Neural cell (in vitro differentiated cells): Measurements from ENCODE around the gene UACA. TPM values are rescaled to one million over a fixed set of nuclear protein-coding genes. Genes with fewer than 3 reads are reported as not detected.

Source experiments
- H2AFZ ChIP-seq: fragments of 200-600, 300-800 bp; sonication (generic), shearing (Covaris generic); 2 replicates; pipeline ENCODE4 v1.6.0; 2014; ENCODE audit warnings: low read depth, mild to moderate bottlenecking, antibody characterized with exemption, low read length, moderate library complexity
- H3F3A ChIP-seq: fragments of 200-600 bp; shearing (Covaris generic); 2 replicates; pipeline ENCODE4 v1.6.1; 2016; ENCODE audit warnings: mild to moderate bottlenecking, moderate library complexity, mixed read lengths, antibody characterized with exemption, low read length; ENCODE audit not compliant: insufficient read depth, poor library complexity, severe bottlenecking
- H3K27ac ChIP-seq: fragments of 200-600, 300-800 bp; sonication (generic), shearing (Covaris generic); 2 replicates; pipeline ENCODE4 v1.5.1; 2014; ENCODE audit warnings: mild to moderate bottlenecking, low read length, moderate library complexity
- H3K27me3 ChIP-seq: fragments of 300-800, 200-600 bp; sonication (generic), shearing (Covaris generic); 2 replicates; pipeline ENCODE4 v1.6.0; 2014; ENCODE audit warnings: mild to moderate bottlenecking, low read depth, low read length, moderate library complexity; ENCODE audit not compliant: insufficient read depth
- H3K36me3 ChIP-seq: fragments of 300-800, 200-600 bp; sonication (generic), shearing (Covaris generic); 2 replicates; pipeline ENCODE4 v1.5.1; 2014; ENCODE audit warnings: mild to moderate bottlenecking, antibody characterized with exemption, low read length, moderate library complexity; ENCODE audit not compliant: insufficient read depth
- H3K4me2 ChIP-seq: fragments of 300-800, 200-600 bp; sonication (generic), shearing (Covaris generic); 2 replicates; pipeline ENCODE4 v1.6.0; 2014; ENCODE audit warnings: mild to moderate bottlenecking, low read length
- H3K4me3 ChIP-seq: fragments of 300-800, 200-600 bp; sonication (generic), shearing (Covaris generic); 2 replicates; pipeline ENCODE4 v1.5.1; 2014; ENCODE audit warnings: mild to moderate bottlenecking, low read length, moderate library complexity
- H3K79me2 ChIP-seq: fragments of 200-600 bp; shearing (Covaris generic); replicated peaks from 2 replicates; pipeline ENCODE4 v1.6.0; 2014; ENCODE audit warnings: mild to moderate bottlenecking, low read length, moderate library complexity; ENCODE audit not compliant: insufficient read depth
- H3K9ac ChIP-seq: fragments of 300-800, 200-600 bp; sonication (generic), shearing (Covaris generic); 2 replicates; pipeline ENCODE4 v1.6.1; 2016; ENCODE audit warnings: mild to moderate bottlenecking, low read length, mixed read lengths
- H3K9me2 ChIP-seq: fragments of 200-600 bp; shearing (Covaris generic); 2 replicates; pipeline ENCODE4 v1.6.1; 2016; ENCODE audit warnings: mild to moderate bottlenecking, low read length, mixed read lengths; ENCODE audit not compliant: insufficient read depth
- H3K9me3 ChIP-seq: fragments of 200-600, 300-800 bp; sonication (generic), shearing (Covaris generic); 2 replicates; pipeline ENCODE4 v1.6.1; 2016; ENCODE audit warnings: mild to moderate bottlenecking, mixed run types, low read length, moderate library complexity, mixed read lengths
- H4K20me1 ChIP-seq: fragments of 200-600 bp; shearing (Covaris generic); 2 replicates; pipeline ENCODE4 v1.6.1; 2016; ENCODE audit warnings: mild to moderate bottlenecking, mixed run types; ENCODE audit not compliant: insufficient read depth
- CTCF ChIP-seq: fragments of 450-650 bp; IDR thresholded peaks from 2 replicates; pipeline ENCODE4 v1.5.1; 2014; ENCODE audit warnings: antibody characterized with exemption, mild to moderate bottlenecking, moderate library complexity; ENCODE audit not compliant: poor library complexity, severe bottlenecking
- EP300 ChIP-seq: fragments of 450-650 bp; conservative IDR thresholded peaks from 2 replicates; pipeline ENCODE4 v1.6.1; 2014; ENCODE audit warnings: antibody characterized with exemption, mild to moderate bottlenecking, moderate library complexity; ENCODE audit not compliant: poor library complexity, severe bottlenecking
- EZH2 ChIP-seq: fragments of 200-600, 300-800 bp; shearing (Covaris generic), sonication (generic); IDR thresholded peaks from 2 replicates; pipeline ENCODE4 v1.6.1; 2014; ENCODE audit warnings: antibody characterized with exemption, low read length, borderline replicate concordance, mild to moderate bottlenecking; ENCODE audit not compliant: insufficient read depth, poor library complexity, severe bottlenecking
- MXI1 ChIP-seq: fragments of 450-650 bp; conservative IDR thresholded peaks from 2 replicates; pipeline ENCODE4 v1.6.1; 2014; ENCODE audit warnings: antibody characterized with exemption, mild to moderate bottlenecking; ENCODE audit not compliant: poor library complexity, severe bottlenecking
- POLR2AphosphoS5 ChIP-seq: IDR thresholded peaks from 2 replicates; pipeline ENCODE4 v1.6.1; 2012
- RAD21 ChIP-seq: fragments of 450-650 bp; conservative IDR thresholded peaks from 2 replicates; pipeline ENCODE4 v1.6.1; 2014; ENCODE audit warnings: antibody characterized with exemption, mild to moderate bottlenecking, moderate library complexity
- REST ChIP-seq: IDR thresholded peaks from 2 replicates; pipeline ENCODE4 v1.6.1; 2012; ENCODE audit warnings: borderline replicate concordance
- SMC3 ChIP-seq: fragments of 450-650 bp; conservative IDR thresholded peaks from 2 replicates; pipeline ENCODE4 v1.6.1; 2014; ENCODE audit warnings: antibody characterized with exemption, mild to moderate bottlenecking, moderate library complexity; ENCODE audit not compliant: poor library complexity
- TAF1 ChIP-seq: IDR thresholded peaks from 2 replicates; pipeline ENCODE4 v1.6.1; 2012; ENCODE audit warnings: low read depth
- polyA plus RNA-seq: library from polyadenylated mRNA; depleted of rRNA; stranded (reverse); fragments of >200 nt; gene quantifications from 2 replicates; pipeline ENCODE4 v1.2.3, GENCODE V29; 2014

UACA gene
- polyA plus RNA-seq, 1 donor from 2014 or later: 0.10 TPM

- Histone ChIP-seq H3K79me2 (no peaks in the 10 kb centered on the region), H3K27me3 (no peaks in the 10 kb centered on the region), H3K9me2 (no peaks in the 10 kb centered on the region), H3K4me3 (no peak overlapping the region), H3K27ac (no peak overlapping the region), H2AFZ (no peak overlapping the region), H3K4me2 (no peak overlapping the region), H3K9ac (no peak overlapping the region), H3F3A (no peaks in the 10 kb centered on the region), H4K20me1 (no peaks in the 10 kb centered on the region), H3K9me3 (no peaks in the 10 kb centered on the region), H3K36me3 (no peaks in the 10 kb centered on the region)
- TF ChIP-seq POLR2AphosphoS5: no peak
- no peak for TF ChIP-seq MXI1
- TF ChIP-seq EP300: no peak
- TF ChIP-seq REST: no peak
- TF ChIP-seq SMC3: no peak
- no peak for TF ChIP-seq EZH2
- TF ChIP-seq CTCF: no peak
- TF ChIP-seq TAF1: no peak
- TF ChIP-seq RAD21: no peak
Observed at GRCh38 chr15:70777170-70777926, 14.0 kb upstream of the UACA start.

- no peak overlapping the region for H3K27ac ChIP-seq
- no peak overlapping the region for H3K9ac ChIP-seq
- H3K4me2 ChIP-seq: no peak overlapping the region
- H3K79me2 ChIP-seq: no peaks in the 10 kb centered on the region
- H4K20me1 ChIP-seq: no peaks in the 10 kb centered on the region
- H3K4me3 ChIP-seq: no peak overlapping the region
- no peaks in the 10 kb centered on the region for H3K36me3 ChIP-seq
- H2AFZ ChIP-seq: no peak overlapping the region
- no peaks in the 10 kb centered on the region for H3K9me3 ChIP-seq
- TF ChIP-seq TAF1: no peak
- TF ChIP-seq REST: no peak
- no peak for TF ChIP-seq SMC3
- no peak for TF ChIP-seq RAD21
- no peak for TF ChIP-seq CTCF
- no peak for TF ChIP-seq EP300
- TF ChIP-seq POLR2AphosphoS5: no peak
- no peak for TF ChIP-seq MXI1
- no peak for TF ChIP-seq EZH2
- no peaks in the 10 kb centered on the region for H3K27me3 ChIP-seq
- H3K9me2 ChIP-seq: no peaks in the 10 kb centered on the region
- no peaks in the 10 kb centered on the region for H3F3A ChIP-seq
Observed at GRCh38 chr15:70775160-70775559, 11.8 kb upstream of the UACA start.
